DOHH2 (cell line): ENCODE measurements around the gene ZNF302.

Source experiments
- CTCF ChIP-seq: fragments of 200-600 bp; sonication (generic); IDR thresholded peaks from one replicate; pipeline ENCODE4 v1.5.1; 2014; ENCODE audit warnings: antibody characterized with exemption, mild to moderate bottlenecking, low read depth, low read length; ENCODE audit not compliant: poor library complexity, severe bottlenecking
- EZH2phosphoT487 ChIP-seq: fragments of 200-600 bp; sonication (generic); IDR thresholded peaks from 2 replicates; pipeline ENCODE4 v1.6.1; 2017; ENCODE audit warnings: borderline replicate concordance, mild to moderate bottlenecking, antibody characterized with exemption, low read length, moderate library complexity, mixed read lengths

GRCh38 chr19:34731019-34731829 is 53.7 kb downstream of the ZNF302 start:
- TF ChIP-seq CTCF, result no peak
- TF ChIP-seq EZH2phosphoT487, result no peak
